ENCODE results near the gene RPP21.

Gene RPP21

GRCh38 chr6:30344868-30345671 lies at the start of gene RPP21:
TSS of gene RPP21 (plus strand) at chr6:30345156. CDS start at chr6:30345172, 16 bp downstream.
- no peak for TF ChIP-seq CTCF (IDR thresholded peaks at IDR 0.05; ENCODE audit: extremely low read depth, insufficient read depth, missing control alignments)
- peak; percentile 96 for DNase-seq (ENCODE audit: low spot score)
- in situ Hi-C loops (cut with MboI; ENCODE audit: low pct_unique_long_range_greater_than_20kb, low sequenced_read_pairs, unreplicated experiment): no loop called here

- in situ Hi-C loops (cut with MboI; ENCODE audit: low pct_unique_long_range_greater_than_20kb, low sequenced_read_pairs, unreplicated experiment): no loop called here
- no peak for TF ChIP-seq CTCF (IDR thresholded peaks at IDR 0.05; ENCODE audit: extremely low read depth, insufficient read depth, missing control alignments)
- DNase-seq (ENCODE audit: low spot score): no peak
These were observed 49.1 kb upstream of the RPP21 start for GRCh38 chr6:30295837-30296236.

GRCh38 chr6:30304002-30304401 lies 41.0 kb upstream of the RPP21 start:
- DNase-seq (ENCODE audit: low spot score): no peak
- TF ChIP-seq CTCF (IDR thresholded peaks at IDR 0.05; ENCODE audit: extremely low read depth, insufficient read depth, missing control alignments): no peak
- in situ Hi-C loops (cut with MboI; ENCODE audit: low pct_unique_long_range_greater_than_20kb, low sequenced_read_pairs, unreplicated experiment): no loop called here

GRCh38 chr6:30311101-30311500 lies 33.9 kb upstream of the RPP21 start:
- in situ Hi-C loops (cut with MboI; ENCODE audit: low pct_unique_long_range_greater_than_20kb, low sequenced_read_pairs, unreplicated experiment): no loop called here
- no peak for DNase-seq (ENCODE audit: low spot score)
- TF ChIP-seq CTCF (IDR thresholded peaks at IDR 0.05; ENCODE audit: extremely low read depth, insufficient read depth, missing control alignments): no peak

GRCh38 chr6:30311671-30312070 lies 33.3 kb upstream of the RPP21 start:
- in situ Hi-C loops (cut with MboI; ENCODE audit: low pct_unique_long_range_greater_than_20kb, low sequenced_read_pairs, unreplicated experiment): no loop called here
- no peak for TF ChIP-seq CTCF (IDR thresholded peaks at IDR 0.05; ENCODE audit: extremely low read depth, insufficient read depth, missing control alignments)
- DNase-seq (ENCODE audit: low spot score): no peak

- in situ Hi-C loops (cut with MboI; ENCODE audit: low pct_unique_long_range_greater_than_20kb, low sequenced_read_pairs, unreplicated experiment): no loop called here
- no peak for TF ChIP-seq CTCF (IDR thresholded peaks at IDR 0.05; ENCODE audit: extremely low read depth, insufficient read depth, missing control alignments)
These were observed 32.7 kb upstream of the RPP21 start for GRCh38 chr6:30312266-30312665.

More at GRCh38 chr6:30312266-30312665, 32.7 kb upstream of the RPP21 start:
- DNase-seq (ENCODE audit: low spot score): no peak

All from GM13977 (cell line).